K562 (cell line): ENCODE results near the gene COX7B. TPM values are rescaled to one million over a fixed set of nuclear protein-coding genes. Genes with fewer than 3 reads are reported as not detected.

Experiments
- ATAC-seq: fragments of 200-7000 bp; cut with Tn5 transposase; 3 replicates; pipeline ENCODE4 v1.9.1; 2020; ENCODE audit warnings: moderate library complexity
- BruUV-seq: library from RNA; stranded (reverse); fragments of 400-500 nt; replicated peaks from 2 replicates; lab custom pipeline; 2021; lab: Mats Ljungman, UMichigan
- CTCF ChIA-PET: fragments of 300-600 bp; formaldehyde crosslinking; extraction: SDS; loops from one replicate; lab custom pipeline; 2021; ENCODE audit warnings: low intra/inter-chr PET ratio; lab: Yijun Ruan, JAX
- POLR2A ChIA-PET: fragments of 300-600, 350-650 bp; sonication (Branson Sonifier 250); formaldehyde crosslinking; extraction: SDS; loops from one replicate; lab custom pipeline; 2021; ENCODE audit warnings: antibody characterized with exemption, inconsistent platforms; lab: Yijun Ruan, JAX
- DNase-seq, 4 experiments: peaks; one replicate each; pipeline versions ENCODE4 v3.0.0 to v3.0.0-alpha.2; 2011 to 2018; ENCODE audit warnings: low spot score in 3 of 4, mixed read lengths in 3 of 4; ENCODE audit errors: extremely low read depth in 1 of 4
- FAIRE-seq: peaks from 2 replicates; lab custom pipeline; 2011; peaks lifted over from hg19 to GRCh38; lab: Jason Lieb, UNC
- H2AFZ ChIP-seq: 2 replicates; pipeline ENCODE4 v1.6.0; 2011; ENCODE audit warnings: low read depth, low read length, control low read depth, inconsistent platforms
- H3K27ac ChIP-seq: fragments of 200-600 bp; 3 replicates; pipeline ENCODE4 v1.8.0; 2011; ENCODE audit warnings: low read depth, mild to moderate bottlenecking, control low read depth, inconsistent platforms, low read length, moderate library complexity, mixed read lengths; ENCODE audit errors: extremely low read depth
- H3K27me3 ChIP-seq, 2 experiments: fragments of 300-600 bp in 1 of 2; 2 replicates in 1 of 2; 3 replicates in 1 of 2; pipeline versions ENCODE4 v1.6.0 to v1.8.0; 2011; ENCODE audit warnings: inconsistent platforms in 2 of 2, low read length in 2 of 2, mild to moderate bottlenecking in 1 of 2, mixed read lengths in 1 of 2, moderate library complexity in 1 of 2; ENCODE audit not compliant: control insufficient read depth in 2 of 2, insufficient read depth in 2 of 2
- H3K36me3 ChIP-seq: fragments of 300-600 bp; 3 replicates; pipeline ENCODE4 v1.8.0; 2011; ENCODE audit warnings: mild to moderate bottlenecking, low read length, inconsistent platforms; ENCODE audit not compliant: control insufficient read depth, insufficient read depth
- H3K4me1 ChIP-seq, 2 experiments: fragments of 200-600 bp in 1 of 2; replicated peaks in 1 of 2; 2 replicates in 1 of 2; 3 replicates in 1 of 2; pipeline versions ENCODE4 v1.5.1 to v1.8.0; 2011; ENCODE audit warnings: inconsistent platforms in 2 of 2, low read length in 2 of 2, mild to moderate bottlenecking in 1 of 2, mixed read lengths in 1 of 2, moderate library complexity in 1 of 2; ENCODE audit not compliant: control insufficient read depth in 2 of 2, insufficient read depth in 2 of 2
- H3K4me2 ChIP-seq: 2 replicates; pipeline ENCODE4 v1.6.1; 2011; ENCODE audit warnings: low read length, control low read depth, inconsistent platforms, mixed read lengths; ENCODE audit not compliant: insufficient read depth
- H3K4me3 ChIP-seq: fragments of 200-600 bp; sonication (generic), shearing (Covaris generic); 2 replicates; pipeline ENCODE4 v1.5.1; 2016; ENCODE audit warnings: control low read depth, inconsistent platforms
- H3K79me2 ChIP-seq: fragments of 200-600 bp; 3 replicates; pipeline ENCODE4 v1.8.0; 2011; ENCODE audit warnings: low read length, inconsistent platforms; ENCODE audit not compliant: control insufficient read depth, insufficient read depth
- H3K9ac ChIP-seq, 2 experiments: 2 replicates each; pipeline versions ENCODE4 v1.6.0 to v1.6.1; 2011; ENCODE audit warnings: low read depth in 2 of 2, low read length in 2 of 2, control low read depth in 1 of 2, inconsistent platforms in 1 of 2, mild to moderate bottlenecking in 1 of 2, mixed read lengths in 1 of 2; ENCODE audit not compliant: insufficient read depth in 1 of 2
- H3K9me1 ChIP-seq: one replicate; pipeline ENCODE4 v1.6.0; 2011; ENCODE audit warnings: inconsistent platforms, mild to moderate bottlenecking, low read length, moderate library complexity; ENCODE audit not compliant: control insufficient read depth, insufficient read depth
- H3K9me3 ChIP-seq: replicated peaks from 2 replicates; pipeline ENCODE4 v1.5.1; 2011; ENCODE audit warnings: low read depth, low read length, inconsistent platforms; ENCODE audit not compliant: control insufficient read depth, insufficient read depth
- H4K20me1 ChIP-seq: replicated peaks from 2 replicates; pipeline ENCODE4 v1.6.1; 2011; ENCODE audit warnings: low read length, inconsistent platforms, mixed read lengths; ENCODE audit not compliant: control insufficient read depth, insufficient read depth
- ADNP ChIP-seq: fragments of 200-800 bp; sonication (Bioruptor generic); IDR thresholded peaks from 2 replicates; pipeline ENCODE4 v1.6.1; 2016; ENCODE audit warnings: missing genetic modification characterization, missing compliant biosample characterization
- CAMTA2 ChIP-seq: fragments of 250-450 bp; sonication (Bioruptor Pico); conservative IDR thresholded peaks from 2 replicates; pipeline ENCODE4 v1.5.1; 2022
- FOXJ2 ChIP-seq: fragments of 200-800 bp; sonication (Bioruptor generic); IDR thresholded peaks from 2 replicates; pipeline ENCODE4 v1.6.1; 2016; ENCODE audit warnings: missing genetic modification characterization, missing compliant biosample characterization
- FOXJ3 ChIP-seq: sonication (generic); formaldehyde crosslinking; IDR thresholded peaks from 2 replicates; pipeline ENCODE4 v1.4.0; 2020; ENCODE audit warnings: mild to moderate bottlenecking, missing genetic modification reagents
- GABPA ChIP-seq: fragments of 200-800 bp; sonication (Bioruptor generic); conservative IDR thresholded peaks from 2 replicates; pipeline ENCODE4 v1.6.1; 2016; ENCODE audit warnings: low read depth, missing genetic modification characterization, missing compliant biosample characterization
- HOXB6 ChIP-seq: fragments of 250-450 bp; sonication (Bioruptor Pico); IDR thresholded peaks from 2 replicates; pipeline ENCODE4 v1.5.1; 2022; ENCODE audit warnings: mild to moderate bottlenecking, borderline replicate concordance
- KLF10 ChIP-seq: fragments of 250-450 bp; sonication (Bioruptor Pico); IDR thresholded peaks from 2 replicates; pipeline ENCODE4 v1.6.1; 2021; ENCODE audit warnings: matching md5 sums
- NRF1 ChIP-seq, 2 experiments: fragments of 450-650 bp; IDR thresholded peaks in 1 of 2; conservative IDR thresholded peaks in 1 of 2; 2 replicates each; pipeline ENCODE4 v1.6.1; 2014; ENCODE audit warnings: mild to moderate bottlenecking in 2 of 2
- RAD51 ChIP-seq: fragments of 450-650 bp; IDR thresholded peaks from 2 replicates; pipeline ENCODE4 v1.7.1; 2016; ENCODE audit warnings: low read depth, mild to moderate bottlenecking, borderline replicate concordance
- SRSF9 ChIP-seq: fragments of 200-400 bp; formaldehyde crosslinking; IDR thresholded peaks from 2 replicates; pipeline ENCODE4 v1.6.1; 2017; ENCODE audit warnings: low read depth, low read length, borderline replicate concordance
- WGBS: fragments of 100-300 bp; shearing (Covaris generic); methylation state at CpG from one replicate; pipeline ENCODE4 v1.1.6; 2016; ENCODE audit warnings: low coverage, mixed read lengths; ENCODE audit not compliant: insufficient coverage; ENCODE audit errors: missing lambda C conversion rate; 5-methylcytosine and 5-hydroxymethylcytosine counted together
- in situ Hi-C: fragments of 300-500 bp; cut with MboI; formaldehyde crosslinking; loops from 4 replicates; pipeline ENCODE4 v1.15.0; 2018; ENCODE audit warnings: inconsistent platforms, mixed read lengths
- intact Hi-C: fragments of 100-400 bp; cut with micrococcal nuclease; formaldehyde crosslinking; loops from 2 replicates; pipeline ENCODE4 v1.14.2; 2022
- polyA plus RNA-seq, 8 experiments: library from polyadenylated mRNA; depleted of rRNA in 4 of 8; stranded (reverse) in 5 of 8; unstranded in 3 of 8; fragments of >200 nt; fragmentation: Nextera tagmentation in 2 of 8; fragmentation: Illumina TruSeq in 1 of 8; extraction: Ambion mirVana in 2 of 8; extraction: Trizol in 1 of 8; gene quantifications; 2 replicates each; pipeline versions ENCODE4 v1.2.1 to v1.2.3, GENCODE V29; 2011 to 2014; ENCODE audit warnings: inconsistent platforms in 1 of 8, missing spikeins in 1 of 8
- total RNA-seq, 7 experiments: library from RNA; depleted of rRNA in 6 of 7; stranded (reverse); fragments of >200 nt in 6 of 7; fragmentation: Illumina TruSeq in 2 of 7; extraction: Trizol in 2 of 7; gene quantifications; 2 replicates each; pipeline versions ENCODE4 v1.2.1 to v1.2.3, GENCODE V29; 2011 to 2021; ENCODE audit warnings: low replicate concordance in 1 of 7
- TF ChIP-seq, protein P1 (sequence below), 2 experiments: fragments of 450-650 bp in 1 of 2; sonication (generic) in 1 of 2; formaldehyde crosslinking in 1 of 2; IDR thresholded peaks; 2 replicates each; pipeline versions ENCODE4 v1.7.1 to v1.9.0; 2016 to 2022; ENCODE audit warnings: inconsistent platforms in 1 of 2, mild to moderate bottlenecking in 1 of 2, missing genetic modification reagents in 1 of 2

COX7B gene
- total and polyA plus RNA-seq, 9 of the 15 experiments (the other 6 are each of a cell fraction or from before 2014, with no cell fraction given) = 549 to 2,891 (median 1,307) TPM

DNA sequence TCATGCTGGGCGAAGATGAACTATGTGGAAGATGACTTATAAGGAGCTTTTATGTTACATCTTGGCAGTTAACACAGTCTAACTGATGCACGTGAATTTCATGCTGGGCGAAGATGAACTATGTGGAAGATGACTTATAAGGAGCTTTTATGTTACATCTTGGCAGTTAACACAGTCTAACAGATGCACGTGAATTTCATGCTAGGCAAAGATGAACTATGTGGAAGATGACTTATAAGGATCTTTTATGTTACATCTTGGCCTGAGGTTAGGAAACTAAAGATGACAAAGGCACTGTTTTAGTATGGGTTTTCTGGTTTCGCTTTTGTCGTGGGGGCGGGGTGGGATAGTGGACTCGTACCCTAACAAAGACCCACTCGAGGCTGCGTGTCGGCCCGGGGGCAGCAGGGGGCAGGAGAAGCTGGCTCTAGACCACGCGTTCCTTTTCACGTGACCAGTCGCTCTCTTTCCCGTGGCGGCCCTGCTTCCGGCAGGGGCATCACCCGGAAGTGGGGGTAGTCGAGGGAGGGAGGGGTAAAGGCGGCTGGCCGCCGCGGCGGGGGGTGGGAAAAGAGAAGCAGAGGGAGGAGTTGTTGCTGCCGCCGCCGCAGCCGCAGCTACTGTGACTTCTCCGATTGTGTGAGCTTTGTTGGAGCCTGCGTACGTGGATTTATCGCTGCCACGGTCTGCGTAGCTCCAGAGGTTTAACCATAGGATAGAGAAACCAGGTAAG, 11.0 kb downstream of the COX7B start, which contains the start of gene ATP7A:
ATP7A (plus strand) TSS at position 586 of the 733 bp plus-strand sequence. CDS start 60,949 bp downstream, outside the sequence.
- Histone ChIP-seq H3K27ac (peak within 1 kb of the TSS; percentile 78), H3K4me1 (peaks cover 0 to 5% of the 10 kb centered on the region in 2 experiments; a peak in 2 of 5 replicates), H2AFZ (peak within 1 kb of the TSS; percentile 91), H3K9me3 (no peaks in the 10 kb centered on the region), H3K9ac (peak within 1 kb of the TSS; percentile 78 to 86), H3K9me1 (no peaks in the 10 kb centered on the region), H4K20me1 (no peaks in the 10 kb centered on the region), H3K79me2 (peaks cover 46% of the 10 kb centered on the region), H3K4me3 (peak within 1 kb of the TSS; percentile 60), H3K27me3 (no peaks in the 10 kb centered on the region), H3K36me3 (peaks cover under 1% of the 10 kb centered on the region; the same call in 2 of the 3 replicates), H3K4me2 (peak within 1 kb of the TSS; percentile 91)
- 3% methylated on average over 28 of the region's 36 CpGs for WGBS
- POLR2A ChIA-PET = interaction anchor here (0.6 to 2.3 kb wide), 5 partner anchors 10 to 115 kb away, joined by 3 to 18 read pairs (median 3); partner anchors contain the start of genes COX7B and MAGT1
- intact Hi-C loops = loop anchor here (1.0 to 5.0 kb wide), 2 partner anchors 52 to 114 kb away; no protein-coding TSS in a partner anchor
- CTCF ChIA-PET = interaction anchor here (1.2 kb wide), 1 partner anchor 15 kb away, joined by 3 read pairs; the partner anchor contains the start of gene MAGT1
- FAIRE-seq (peak; percentile 59), DNase-seq (peak; percentile 88 to 93 (median 90)), ATAC-seq (peak; percentile 89)
- BruUV-seq = no TSS peak
- in situ Hi-C loops = no loop called here
- TF ChIP-seq RAD51 = peak; percentile 76
- no peak for TF ChIP-seq KLF10
- peak; percentile 55 to 56 for TF ChIP-seq NRF1 (conservative IDR thresholded peaks at IDR 0.05 in 1 of 2, IDR thresholded peaks at IDR 0.05 in 1 of 2)
- no peak for TF ChIP-seq FOXJ3 (CRISPR knock-in tag)
- no peak for TF ChIP-seq HOXB6
- TF ChIP-seq, protein P1, sequence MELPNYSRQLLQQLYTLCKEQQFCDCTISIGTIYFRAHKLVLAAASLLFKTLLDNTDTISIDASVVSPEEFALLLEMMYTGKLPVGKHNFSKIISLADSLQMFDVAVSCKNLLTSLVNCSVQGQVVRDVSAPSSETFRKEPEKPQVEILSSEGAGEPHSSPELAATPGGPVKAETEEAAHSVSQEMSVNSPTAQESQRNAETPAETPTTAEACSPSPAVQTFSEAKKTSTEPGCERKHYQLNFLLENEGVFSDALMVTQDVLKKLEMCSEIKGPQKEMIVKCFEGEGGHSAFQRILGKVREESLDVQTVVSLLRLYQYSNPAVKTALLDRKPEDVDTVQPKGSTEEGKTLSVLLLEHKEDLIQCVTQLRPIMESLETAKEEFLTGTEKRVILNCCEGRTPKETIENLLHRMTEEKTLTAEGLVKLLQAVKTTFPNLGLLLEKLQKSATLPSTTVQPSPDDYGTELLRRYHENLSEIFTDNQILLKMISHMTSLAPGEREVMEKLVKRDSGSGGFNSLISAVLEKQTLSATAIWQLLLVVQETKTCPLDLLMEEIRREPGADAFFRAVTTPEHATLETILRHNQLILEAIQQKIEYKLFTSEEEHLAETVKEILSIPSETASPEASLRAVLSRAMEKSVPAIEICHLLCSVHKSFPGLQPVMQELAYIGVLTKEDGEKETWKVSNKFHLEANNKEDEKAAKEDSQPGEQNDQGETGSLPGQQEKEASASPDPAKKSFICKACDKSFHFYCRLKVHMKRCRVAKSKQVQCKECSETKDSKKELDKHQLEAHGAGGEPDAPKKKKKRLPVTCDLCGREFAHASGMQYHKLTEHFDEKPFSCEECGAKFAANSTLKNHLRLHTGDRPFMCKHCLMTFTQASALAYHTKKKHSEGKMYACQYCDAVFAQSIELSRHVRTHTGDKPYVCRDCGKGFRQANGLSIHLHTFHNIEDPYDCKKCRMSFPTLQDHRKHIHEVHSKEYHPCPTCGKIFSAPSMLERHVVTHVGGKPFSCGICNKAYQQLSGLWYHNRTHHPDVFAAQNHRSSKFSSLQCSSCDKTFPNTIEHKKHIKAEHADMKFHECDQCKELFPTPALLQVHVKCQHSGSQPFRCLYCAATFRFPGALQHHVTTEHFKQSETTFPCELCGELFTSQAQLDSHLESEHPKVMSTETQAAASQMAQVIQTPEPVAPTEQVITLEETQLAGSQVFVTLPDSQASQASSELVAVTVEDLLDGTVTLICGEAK (IDR thresholded peaks at IDR 0.05) = peak; percentile 76
- TF ChIP-seq, protein P1 (CRISPR knock-in tag; IDR thresholded peaks at IDR 0.05) = no peak
- TF ChIP-seq SRSF9 = no peak
- no peak for TF ChIP-seq CAMTA2 (CRISPR knock-in tag)
- no peak for TF ChIP-seq ADNP (tag)
- TF ChIP-seq GABPA (tag) = peak; percentile 92
- 0 out of 2 replicates have a peak, but pooled peaks have one; percentile 30 for TF ChIP-seq FOXJ2 (tag)
